Peyer's patch (tissue), 4 donors: ENCODE data around the gene DMBT1.

Experiments
- CTCF ChIP-seq, 6 experiments: fragments of 450-650 bp in 4 of 6; fragments of 200-600 bp in 2 of 6; sonication (generic) in 1 of 6; IDR thresholded peaks; one replicate each; pipeline ENCODE4 v1.5.1; 2017 to 2019; ENCODE audit warnings: antibody characterized with exemption in 6 of 6, mild to moderate bottlenecking in 3 of 6, moderate library complexity in 1 of 6
- POLR2A ChIP-seq, 2 donors: fragments of 450-650 bp; IDR thresholded peaks; one replicate each; pipeline ENCODE4 v1.5.1; 2017; ENCODE audit warnings: antibody characterized with exemption in 2 of 2, mild to moderate bottlenecking in 2 of 2, moderate library complexity in 2 of 2

- TF ChIP-seq CTCF (IDR thresholded peaks at IDR 0.05) (no peak), POLR2A (IDR thresholded peaks at IDR 0.05) (no peak)
Measured at GRCh38 chr10:122649903-122650302, 89.3 kb downstream of the DMBT1 start.
